GM12878 (cell line): ENCODE data around the gene PCDHGA4. TPM values are rescaled to one million over a fixed set of nuclear protein-coding genes. Genes with fewer than 3 reads are reported as not detected.
A peak's percentile ranks its signal among the peaks of the same experiment; 100 is the strongest.

Experiments used
- ATAC-seq: fragments of 200-7000 bp; cut with Tn5 transposase; 3 replicates; pipeline ENCODE4 v1.9.1; 2020; ENCODE audit warnings: mild to moderate bottlenecking, moderate library complexity
- BruUV-seq: library from RNA; stranded (reverse); fragments of 400-500 nt; replicated peaks from 2 replicates; lab custom pipeline; 2021; lab: Mats Ljungman, UMichigan
- CTCF ChIA-PET: fragments of 300-600 bp; sonication (Branson Sonifier 250); formaldehyde crosslinking; extraction: SDS; loops from one replicate; lab custom pipeline; 2021; ENCODE audit warnings: inconsistent platforms; lab: Yijun Ruan, JAX
- POLR2A ChIA-PET: fragments of 350-600 bp; formaldehyde crosslinking; extraction: SDS; loops from one replicate; lab custom pipeline; 2021; ENCODE audit warnings: inconsistent platforms; lab: Charles Lee
- RAD21 ChIA-PET: fragments of 300-600 bp; sonication (Branson Sonifier 250); formaldehyde crosslinking; loops from one replicate; lab custom pipeline; 2023; ENCODE audit warnings: antibody characterized with exemption; ENCODE audit not compliant: unreplicated experiment; lab: Charles Lee
- SMC1A ChIA-PET: fragments of 300-600 bp; sonication (Branson Sonifier 250); formaldehyde crosslinking; loops from one replicate; lab custom pipeline; 2023; ENCODE audit not compliant: unreplicated experiment, uncharacterized antibody; lab: Charles Lee
- DNase-seq: peaks from one replicate; pipeline ENCODE4 v3.0.0-alpha.2; 2011; ENCODE audit warnings: low read depth, low spot score
- FAIRE-seq: peaks from 3 replicates; lab custom pipeline; 2011; peaks lifted over from hg19 to GRCh38; lab: Jason Lieb, UNC
- H2AFZ ChIP-seq: 2 replicates; pipeline ENCODE4 v1.6.0; 2011; ENCODE audit warnings: low read depth, low read length, control low read depth; ENCODE audit not compliant: control insufficient read depth
- H3K27ac ChIP-seq: 2 replicates; pipeline ENCODE4 v1.5.1; 2011; ENCODE audit warnings: control low read depth; ENCODE audit not compliant: control insufficient read depth, insufficient read depth
- H3K27me3 ChIP-seq, 2 experiments: replicated peaks in 1 of 2; 2 replicates each; pipeline versions ENCODE4 v1.6.0 to v1.6.1; 2011; ENCODE audit warnings: low read length in 1 of 2; ENCODE audit not compliant: control insufficient read depth in 2 of 2, insufficient read depth in 2 of 2
- H3K36me3 ChIP-seq, 2 experiments: 2 replicates each; pipeline ENCODE4 v1.5.1; 2011; ENCODE audit warnings: low read length in 1 of 2; ENCODE audit not compliant: control insufficient read depth in 2 of 2, insufficient read depth in 2 of 2
- H3K4me1 ChIP-seq: 2 replicates; pipeline ENCODE4 v1.6.1; 2011; ENCODE audit warnings: mild to moderate bottlenecking, low read length, moderate library complexity, mixed read lengths; ENCODE audit not compliant: control insufficient read depth, insufficient read depth
- H3K4me2 ChIP-seq: 2 replicates; pipeline ENCODE4 v1.6.0; 2011; ENCODE audit warnings: control low read depth; ENCODE audit not compliant: control insufficient read depth, insufficient read depth
- H3K4me3 ChIP-seq: fragments of 200-600 bp; sonication (generic); 2 replicates; pipeline ENCODE4 v1.5.1; 2016
- H3K79me2 ChIP-seq: 2 replicates; pipeline ENCODE4 v1.6.0; 2011; ENCODE audit warnings: low read length; ENCODE audit not compliant: control insufficient read depth, insufficient read depth
- H3K9ac ChIP-seq: 2 replicates; pipeline ENCODE4 v1.8.0; 2011; ENCODE audit warnings: low read length, control low read depth, mixed read lengths; ENCODE audit not compliant: control insufficient read depth, insufficient read depth
- H3K9me3 ChIP-seq: replicated peaks from 3 replicates; pipeline ENCODE4 v1.5.1; 2011; ENCODE audit warnings: mild to moderate bottlenecking, low read length; ENCODE audit not compliant: control insufficient read depth, insufficient read depth
- H4K20me1 ChIP-seq: 2 replicates; pipeline ENCODE4 v1.6.0; 2011; ENCODE audit not compliant: control insufficient read depth, insufficient read depth
- ATF2 ChIP-seq: IDR thresholded peaks from 2 replicates; pipeline ENCODE4 v1.6.1; 2012; ENCODE audit warnings: low read length, inconsistent platforms
- ATF7 ChIP-seq: fragments of 450-650 bp; IDR thresholded peaks from 2 replicates; pipeline ENCODE4 v1.6.1; 2016; ENCODE audit warnings: low read depth, mild to moderate bottlenecking
- BCL11A ChIP-seq: IDR thresholded peaks from 2 replicates; pipeline ENCODE4 v1.6.1; 2011; ENCODE audit warnings: low read depth, low read length
- CBFB ChIP-seq: IDR thresholded peaks from 2 replicates; pipeline ENCODE4 v1.6.1; 2016; ENCODE audit warnings: antibody characterized with exemption, low read depth
- CREB1 ChIP-seq: IDR thresholded peaks from 2 replicates; pipeline ENCODE4 v1.6.1; 2012; ENCODE audit warnings: low read depth, mild to moderate bottlenecking, inconsistent platforms
- CREM ChIP-seq: IDR thresholded peaks from 2 replicates; pipeline ENCODE4 v1.6.1; 2014; ENCODE audit warnings: antibody characterized with exemption, low read depth
- ETV6 ChIP-seq, 2 experiments: fragments of 450-650 bp in 1 of 2; IDR thresholded peaks in 1 of 2; conservative IDR thresholded peaks in 1 of 2; 2 replicates each; pipeline ENCODE4 v1.6.1; 2014; ENCODE audit warnings: antibody characterized with exemption in 1 of 2, borderline replicate concordance in 1 of 2, low read depth in 1 of 2, mild to moderate bottlenecking in 1 of 2, moderate library complexity in 1 of 2
- FOXM1 ChIP-seq: IDR thresholded peaks from 2 replicates; pipeline ENCODE4 v1.6.1; 2012; ENCODE audit warnings: low read depth, mild to moderate bottlenecking, inconsistent platforms, low read length, moderate library complexity
- GABPA ChIP-seq: IDR thresholded peaks from 2 replicates; pipeline ENCODE4 v1.6.1; 2014; ENCODE audit warnings: antibody characterized with exemption, low read depth, mild to moderate bottlenecking, inconsistent platforms
- JUNB ChIP-seq: IDR thresholded peaks from 2 replicates; pipeline ENCODE4 v1.6.1; 2016; ENCODE audit warnings: antibody characterized with exemption, mild to moderate bottlenecking
- NFIC ChIP-seq: IDR thresholded peaks from 2 replicates; pipeline ENCODE4 v1.6.1; 2012; ENCODE audit warnings: low read depth, mild to moderate bottlenecking, inconsistent platforms, low read length, moderate library complexity
- PAX5 ChIP-seq: IDR thresholded peaks from 2 replicates; pipeline ENCODE4 v1.6.1; 2011; ENCODE audit warnings: low read depth, low read length, borderline replicate concordance
- PAX8 ChIP-seq: fragments of 450-650 bp; IDR thresholded peaks from 2 replicates; pipeline ENCODE4 v1.6.1; 2017; ENCODE audit warnings: mild to moderate bottlenecking, moderate library complexity
- PML ChIP-seq: IDR thresholded peaks from 2 replicates; pipeline ENCODE4 v1.6.1; 2012; ENCODE audit warnings: low read length, inconsistent platforms
- RUNX3 ChIP-seq: IDR thresholded peaks from 2 replicates; pipeline ENCODE4 v1.6.1; 2012; ENCODE audit warnings: low read length, inconsistent platforms
- SKIL ChIP-seq: fragments of 450-650 bp; IDR thresholded peaks from 2 replicates; pipeline ENCODE4 v1.6.1; 2017; ENCODE audit warnings: mild to moderate bottlenecking, low read depth, inconsistent platforms; ENCODE audit not compliant: poor library complexity, severe bottlenecking
- WGBS: methylation state at CpG from one replicate; pipeline ENCODE4 v1.1.6; 2016; ENCODE audit warnings: low lambda C conversion rate; ENCODE audit not compliant: insufficient replicate concordance, insufficient coverage; ENCODE audit errors: missing lambda C conversion rate; 5-methylcytosine and 5-hydroxymethylcytosine counted together
- in situ Hi-C: fragments of 300-500 bp; cut with MboI; formaldehyde crosslinking; loops from 9 replicates; pipeline ENCODE4 v1.14.3; 2018; ENCODE audit warnings: mixed read lengths
- intact Hi-C: fragments of 100-400 bp; cut with micrococcal nuclease; formaldehyde crosslinking; loops from one replicate; pipeline ENCODE4 v1.14.2; 2022; ENCODE audit not compliant: unreplicated experiment
- polyA plus RNA-seq, 11 experiments: library from polyadenylated mRNA; depleted of rRNA in 4 of 11; unstranded in 6 of 11; stranded (reverse) in 5 of 11; fragments of >200 nt; fragmentation: Nextera tagmentation in 4 of 11; fragmentation: Illumina TruSeq in 1 of 11; extraction: Ambion mirVana in 4 of 11; extraction: Trizol in 1 of 11; gene quantifications; 1 replicate in 1 of 11; 2 replicates in 10 of 11; pipeline versions ENCODE4 v1.2.1 to v1.2.3, GENCODE V29; 2011 to 2016; ENCODE audit warnings: inconsistent platforms in 2 of 11, missing spikeins in 2 of 11, low read depth in 1 of 11
- total RNA-seq, 4 experiments: library from RNA; depleted of rRNA in 3 of 4; stranded (reverse); fragments of >200 nt in 3 of 4; fragmentation: Illumina TruSeq in 1 of 4; extraction: Trizol in 1 of 4; gene quantifications; 2 replicates each; pipeline versions ENCODE4 v1.2.1 to v1.2.3, GENCODE V29; 2013 to 2021

The PCDHGA4 gene
- total and polyA plus RNA-seq, 10 of the 15 experiments (the other 5 are each of a cell fraction or from before 2014, with no cell fraction given) = 0.09 to 0.17 (median 0.13) TPM; not detected in 3

DNA sequence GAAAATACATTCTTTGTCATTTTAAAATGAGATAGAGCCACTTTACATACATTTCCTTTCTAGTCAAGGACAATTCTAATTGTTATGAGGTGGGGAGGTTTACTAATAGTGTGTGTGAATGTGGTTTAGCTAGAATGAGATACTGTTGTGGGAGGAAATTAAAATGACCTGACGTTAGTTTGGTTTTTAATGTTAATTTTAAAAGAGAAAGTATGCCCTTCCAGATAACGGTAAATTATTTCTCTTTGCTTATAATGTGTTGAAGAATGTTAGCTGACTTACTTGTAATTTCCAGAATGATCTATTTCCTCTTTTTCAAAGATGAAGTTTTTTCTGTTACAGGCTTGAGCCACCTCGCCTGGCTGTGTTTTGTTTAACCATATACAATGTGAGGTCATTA is 32.6 kb upstream of the PCDHGA4 start:
- H3K79me2 ChIP-seq = peaks cover 23% of the 10 kb centered on the region
- H3K4me1 ChIP-seq = no peaks in the 10 kb centered on the region
- in situ Hi-C loops = loop anchor here (10.0 kb wide), 1 partner anchor 243 kb away; no protein-coding TSS in a partner anchor
- ChIA-PET CTCF (interaction anchor here (0.8 to 1.5 kb wide), 2 partner anchors 17 to 91 kb away, joined by 5 to 7 read pairs; partner anchors contain the start of genes PCDHGA10 and PCDHGA2), SMC1A (interaction anchor here (1.4 kb wide), 1 partner anchor 242 kb away, joined by 3 read pairs; no protein-coding TSS in a partner anchor), RAD21 (no interaction called here), POLR2A (no interaction called here)
- FAIRE-seq (no peak), DNase-seq (no peak), ATAC-seq (no peak)
- H3K27me3 ChIP-seq = no peaks in the 10 kb centered on the region
- intact Hi-C loops = no loop called here
- H2AFZ ChIP-seq = no peak overlapping the region
- no TSS peak for BruUV-seq
- H3K27ac ChIP-seq = no peak overlapping the region
- 25% methylated on average over 3 of the region's 3 CpGs for WGBS
- H3K4me3 ChIP-seq = no peak overlapping the region
- 0 out of 4 replicates have a peak, but pooled peaks cover 0 to 4% of the 10 kb centered on the region in 2 experiments for H3K36me3 ChIP-seq
- no peak overlapping the region for H3K9ac ChIP-seq
- H4K20me1 ChIP-seq = no peaks in the 10 kb centered on the region
- TF ChIP-seq NFIC (peak; percentile 95), RUNX3 (peak; percentile 95), ATF2 (peak; percentile 67; the same call in 1 of the 2 replicates), PML (0 out of 2 replicates have a peak, but pooled peaks have one; percentile 54), CREB1 (peak; percentile 41; the same call in 1 of the 2 replicates), JUNB (peak; percentile 89), SKIL (no peak), FOXM1 (peak; percentile 60; the same call in 1 of the 2 replicates), ETV6 (conservative IDR thresholded peaks at IDR 0.05 in 1 of 2, IDR thresholded peaks at IDR 0.05 in 1 of 2; ENCODE audit: borderline replicate concordance in 1 of 2, low read depth in 1 of 2) (peak in 1 of 2 experiments; percentile 42; a peak in 1 of 4 replicates), GABPA (peak; percentile 44; the same call in 1 of the 2 replicates), PAX5 (no peak), CREM (peak; percentile 54; the same call in 1 of the 2 replicates), BCL11A (0 out of 2 replicates have a peak, but pooled peaks have one; percentile 9), ATF7 (peak; percentile 37; the same call in 1 of the 2 replicates), CBFB (0 out of 2 replicates have a peak, but pooled peaks have one; percentile 55), PAX8 (no peak)
- H3K4me2 ChIP-seq = no peak overlapping the region
- H3K9me3 ChIP-seq = peaks cover 24% of the 10 kb centered on the region
